ACC112 (cell line): ENCODE results near the gene BCAS1.

Experiments
- H2AFZ ChIP-seq: fragments of 200-600 bp; sonication (generic); one replicate; pipeline ENCODE4 v1.6.0; 2017; ENCODE audit warnings: antibody characterized with exemption, low read length; ENCODE audit not compliant: unreplicated experiment
- H3K27ac ChIP-seq: fragments of 200-600 bp; sonication (generic); 2 replicates; pipeline ENCODE4 v1.5.1; 2014; ENCODE audit warnings: low read depth, mild to moderate bottlenecking, antibody characterized with exemption, low read length, moderate library complexity
- H3K27me3 ChIP-seq: fragments of 200-600 bp; sonication (generic); 2 replicates; pipeline ENCODE4 v1.6.1; 2014; ENCODE audit warnings: mild to moderate bottlenecking, antibody characterized with exemption, low read length, moderate library complexity, mixed read lengths; ENCODE audit not compliant: insufficient read depth
- H3K36me3 ChIP-seq: fragments of 200-600 bp; sonication (generic); 2 replicates; pipeline ENCODE4 v1.6.1; 2016; ENCODE audit warnings: mild to moderate bottlenecking, antibody characterized with exemption, low read length, moderate library complexity, mixed read lengths; ENCODE audit not compliant: insufficient read depth
- H3K4me1 ChIP-seq: fragments of 200-600 bp; sonication (generic); one replicate; pipeline ENCODE4 v1.6.1; 2016; ENCODE audit warnings: low read length, mixed read lengths; ENCODE audit not compliant: insufficient read depth, unreplicated experiment, control insufficient read depth
- H3K4me3 ChIP-seq: fragments of 200-600 bp; sonication (generic); 2 replicates; pipeline ENCODE4 v1.5.1; 2014; ENCODE audit warnings: mild to moderate bottlenecking, low read depth, low read length
- H3K79me2 ChIP-seq: fragments of 200-600 bp; sonication (generic); one replicate; pipeline ENCODE4 v1.6.0; 2016; ENCODE audit warnings: low read length; ENCODE audit not compliant: control insufficient read depth, unreplicated experiment, insufficient read depth

Gene BCAS1

DNA sequence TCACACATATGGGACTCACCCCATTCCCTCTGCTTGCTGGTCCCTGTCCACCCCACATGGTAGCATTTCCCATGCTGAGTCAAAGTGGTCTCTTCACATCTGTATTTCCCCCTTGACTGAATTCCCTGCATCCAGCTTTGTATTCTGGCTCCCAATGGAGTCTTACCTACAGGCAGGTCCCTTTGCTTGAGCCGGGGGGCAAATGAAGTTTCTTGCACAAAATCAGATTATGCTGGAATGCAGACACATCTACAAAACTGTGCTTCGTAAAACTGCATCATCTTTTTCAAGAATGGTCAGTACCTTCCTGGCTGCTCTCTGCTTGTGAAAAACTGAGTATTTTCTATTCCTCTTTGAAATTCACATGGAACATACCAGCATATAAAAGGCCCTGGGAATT is 32.1 kb upstream of the BCAS1 start:
- no peak overlapping the region for H3K27ac ChIP-seq
- H3K36me3 ChIP-seq, result no peaks in the 10 kb centered on the region
- no peaks in the 10 kb centered on the region for H3K4me1 ChIP-seq
- no peak overlapping the region for H2AFZ ChIP-seq
- no peaks in the 10 kb centered on the region for H3K79me2 ChIP-seq
- H3K27me3 ChIP-seq, result no peaks in the 10 kb centered on the region
- no peak overlapping the region for H3K4me3 ChIP-seq

- Histone ChIP-seq H2AFZ (no peak overlapping the region), H3K4me1 (no peaks in the 10 kb centered on the region), H3K27me3 (no peaks in the 10 kb centered on the region), H3K36me3 (no peaks in the 10 kb centered on the region), H3K4me3 (no peak overlapping the region), H3K27ac (no peak overlapping the region), H3K79me2 (no peaks in the 10 kb centered on the region)
Measured at GRCh38 chr20:54100563-54100962, 30.2 kb upstream of the BCAS1 start.

GRCh38 chr20:54099894-54100293 is 29.5 kb upstream of the BCAS1 start:
- Histone ChIP-seq H3K4me3 (no peak overlapping the region), H3K79me2 (no peaks in the 10 kb centered on the region), H3K27me3 (no peaks in the 10 kb centered on the region), H3K27ac (no peak overlapping the region), H3K36me3 (no peaks in the 10 kb centered on the region), H3K4me1 (no peaks in the 10 kb centered on the region), H2AFZ (no peak overlapping the region)

DNA sequence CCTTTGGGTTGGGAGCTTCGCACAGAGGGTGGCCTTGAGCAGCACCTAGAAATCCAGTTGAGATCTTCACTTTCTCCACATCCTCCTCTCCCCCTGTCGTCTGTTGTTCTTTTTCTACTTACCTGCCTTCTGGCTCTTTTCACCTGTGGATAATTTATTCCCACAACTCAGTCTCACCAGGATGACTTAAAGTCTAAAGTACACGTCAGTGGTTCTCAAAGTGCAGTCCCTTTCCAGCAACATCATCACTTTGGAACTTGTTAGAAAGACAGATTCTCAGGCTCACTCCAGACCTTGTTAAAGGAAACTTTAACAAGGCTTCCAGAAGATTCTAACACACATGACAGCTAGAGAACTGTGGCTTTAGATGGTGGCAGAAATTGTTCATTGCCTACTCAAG is 27.7 kb upstream of the BCAS1 start:
- H2AFZ ChIP-seq, result no peak overlapping the region
- H3K79me2 ChIP-seq, result no peaks in the 10 kb centered on the region
- no peaks in the 10 kb centered on the region for H3K4me1 ChIP-seq
- H3K4me3 ChIP-seq, result no peak overlapping the region
- H3K36me3 ChIP-seq, result no peaks in the 10 kb centered on the region
- H3K27ac ChIP-seq, result no peak overlapping the region
- no peaks in the 10 kb centered on the region for H3K27me3 ChIP-seq

DNA sequence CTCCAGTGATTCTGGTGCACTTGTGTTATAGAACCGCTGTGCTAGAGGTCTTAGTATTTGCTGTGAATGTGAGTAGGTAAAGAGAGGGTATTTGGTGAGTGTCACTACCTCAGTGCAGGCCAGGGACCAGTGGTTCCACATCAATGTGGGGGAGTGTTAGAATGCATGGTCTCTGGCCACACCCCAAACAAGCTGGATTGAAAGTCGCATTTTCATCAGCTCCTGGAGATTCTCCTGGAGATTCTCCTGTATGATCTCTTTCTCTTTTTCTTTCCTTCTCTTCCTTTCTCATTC is 26.8 kb upstream of the BCAS1 start:
- Histone ChIP-seq H3K27ac (no peak overlapping the region), H3K79me2 (no peaks in the 10 kb centered on the region), H3K4me3 (no peak overlapping the region), H2AFZ (no peak overlapping the region), H3K27me3 (0 out of 2 replicates have a peak, but pooled peaks cover 2% of the 10 kb centered on the region), H3K36me3 (no peaks in the 10 kb centered on the region), H3K4me1 (no peaks in the 10 kb centered on the region)

DNA sequence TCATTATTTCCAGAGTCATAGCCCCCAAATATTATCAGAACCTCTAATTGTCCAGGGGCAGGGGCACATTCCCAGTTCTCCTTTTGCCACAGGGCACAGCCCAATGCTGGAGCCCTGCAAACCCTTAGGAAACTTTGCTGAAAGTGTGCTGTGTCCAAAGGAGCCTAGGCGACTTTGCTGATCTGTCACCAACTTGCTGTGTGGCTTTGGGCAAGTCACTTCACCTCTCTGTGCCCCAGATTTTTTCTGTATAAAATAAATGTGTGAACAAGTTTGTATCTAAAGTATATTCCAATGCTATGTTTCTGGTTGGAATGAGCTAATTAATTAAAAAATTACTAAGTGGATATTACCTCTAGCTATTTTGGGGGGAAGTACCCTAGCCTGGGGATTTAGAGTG is 25.4 kb upstream of the BCAS1 start:
- Histone ChIP-seq H2AFZ (no peak overlapping the region), H3K27me3 (peaks cover 10% of the 10 kb centered on the region; the same call in 1 of the 2 replicates), H3K4me3 (no peak overlapping the region), H3K36me3 (no peaks in the 10 kb centered on the region), H3K27ac (no peak overlapping the region), H3K79me2 (no peaks in the 10 kb centered on the region), H3K4me1 (no peaks in the 10 kb centered on the region)

DNA sequence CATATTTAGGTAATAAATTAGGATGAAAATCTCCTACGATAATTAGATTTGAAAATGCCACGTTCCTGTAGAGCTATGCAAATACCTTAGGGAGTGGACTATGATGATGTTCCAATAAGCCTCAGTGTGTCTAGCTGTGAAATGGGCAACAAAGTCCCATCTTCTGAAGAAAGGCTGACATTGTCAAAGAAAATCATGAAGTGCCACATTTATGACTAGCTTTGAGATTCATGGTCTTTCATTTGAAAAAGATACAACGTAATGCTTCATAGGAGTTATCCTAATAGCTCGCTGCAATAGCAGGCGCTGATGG is 23.8 kb upstream of the BCAS1 start:
- H3K4me3 ChIP-seq, result no peak overlapping the region
- no peaks in the 10 kb centered on the region for H3K36me3 ChIP-seq
- H3K27ac ChIP-seq, result no peak overlapping the region
- H3K4me1 ChIP-seq, result no peaks in the 10 kb centered on the region
- no peaks in the 10 kb centered on the region for H3K79me2 ChIP-seq
- H2AFZ ChIP-seq, result no peak overlapping the region
- H3K27me3 ChIP-seq, result peaks cover 24% of the 10 kb centered on the region; the same call in 1 of the 2 replicates

GRCh38 chr20:54093423-54094267 is 23.3 kb upstream of the BCAS1 start:
- H2AFZ ChIP-seq, result no peak overlapping the region
- no peak overlapping the region for H3K27ac ChIP-seq
- H3K4me3 ChIP-seq, result no peak overlapping the region

GRCh38 chr20:54092021-54092420 is 21.6 kb upstream of the BCAS1 start:
- H3K4me3 ChIP-seq, result no peak overlapping the region
- H2AFZ ChIP-seq, result no peak overlapping the region
- no peak overlapping the region for H3K27ac ChIP-seq
- H3K36me3 ChIP-seq, result no peaks in the 10 kb centered on the region
- H3K27me3 ChIP-seq, result peaks cover 36% of the 10 kb centered on the region; the same call in 1 of the 2 replicates
- no peaks in the 10 kb centered on the region for H3K4me1 ChIP-seq
- H3K79me2 ChIP-seq, result no peaks in the 10 kb centered on the region

More at GRCh38 chr20:54093423-54094267, 23.3 kb upstream of the BCAS1 start:
- peaks cover 29% of the 10 kb centered on the region; the same call in 1 of the 2 replicates for H3K27me3 ChIP-seq
- H3K36me3 ChIP-seq, result no peaks in the 10 kb centered on the region
- no peaks in the 10 kb centered on the region for H3K4me1 ChIP-seq
- no peaks in the 10 kb centered on the region for H3K79me2 ChIP-seq

GRCh38 chr20:54091120-54091480 is 20.7 kb upstream of the BCAS1 start:
- Histone ChIP-seq H3K79me2 (no peaks in the 10 kb centered on the region), H3K36me3 (no peaks in the 10 kb centered on the region), H3K4me1 (peaks cover 7% of the 10 kb centered on the region), H3K4me3 (no peak overlapping the region), H3K27me3 (peaks cover 36% of the 10 kb centered on the region; the same call in 1 of the 2 replicates), H3K27ac (no peak overlapping the region), H2AFZ (no peak overlapping the region)

DNA sequence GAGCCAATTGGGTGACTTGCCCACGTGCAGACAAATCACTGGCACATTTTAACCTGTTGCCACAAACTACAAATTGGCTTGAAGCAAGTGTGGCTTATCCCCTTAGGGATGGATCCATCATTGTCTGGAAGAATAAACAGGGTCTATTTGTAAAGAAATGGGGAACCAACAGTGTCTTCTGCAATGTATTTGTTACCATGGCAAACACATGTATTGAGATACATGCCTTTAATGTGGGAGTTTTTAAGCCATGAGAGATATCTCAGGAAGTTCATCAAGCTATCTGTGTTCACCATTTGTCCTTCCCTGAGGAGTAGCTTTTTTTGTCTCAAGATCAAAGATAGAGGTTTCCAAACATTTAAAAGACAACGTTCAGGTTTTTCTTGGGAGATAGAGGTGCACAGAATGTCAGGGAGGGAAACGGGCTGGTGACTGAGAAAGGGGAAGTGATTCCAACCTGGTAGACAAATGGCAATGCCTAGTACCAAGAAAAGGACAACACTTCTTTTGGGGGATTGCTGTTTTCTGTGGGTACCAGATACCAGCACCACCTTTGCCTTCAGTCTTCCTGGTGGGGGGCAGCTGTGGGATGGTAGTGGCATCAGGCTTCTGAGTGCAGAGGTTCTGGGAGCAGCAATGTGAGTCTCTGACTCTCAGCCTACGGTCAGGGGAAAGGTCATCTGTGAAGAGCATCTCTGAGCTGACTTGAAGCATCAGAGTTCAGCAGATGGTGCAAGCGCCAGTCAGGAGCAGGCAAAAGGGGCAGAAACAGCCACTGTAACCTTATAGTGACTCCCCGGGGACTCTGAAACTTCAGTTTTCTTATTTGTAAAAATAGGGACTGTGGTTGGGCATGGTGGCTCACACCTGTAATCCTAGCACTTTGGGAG is 20.1 kb upstream of the BCAS1 start:
- H3K36me3 ChIP-seq, result no peaks in the 10 kb centered on the region
- peaks cover 36% of the 10 kb centered on the region; the same call in 1 of the 2 replicates for H3K27me3 ChIP-seq
- H3K27ac ChIP-seq, result no peak overlapping the region
- H2AFZ ChIP-seq, result no peak overlapping the region
- peaks cover 7% of the 10 kb centered on the region for H3K4me1 ChIP-seq
- H3K4me3 ChIP-seq, result no peak overlapping the region
- H3K79me2 ChIP-seq, result no peaks in the 10 kb centered on the region
